ENCODE measurements around the gene HELB.

DNA sequence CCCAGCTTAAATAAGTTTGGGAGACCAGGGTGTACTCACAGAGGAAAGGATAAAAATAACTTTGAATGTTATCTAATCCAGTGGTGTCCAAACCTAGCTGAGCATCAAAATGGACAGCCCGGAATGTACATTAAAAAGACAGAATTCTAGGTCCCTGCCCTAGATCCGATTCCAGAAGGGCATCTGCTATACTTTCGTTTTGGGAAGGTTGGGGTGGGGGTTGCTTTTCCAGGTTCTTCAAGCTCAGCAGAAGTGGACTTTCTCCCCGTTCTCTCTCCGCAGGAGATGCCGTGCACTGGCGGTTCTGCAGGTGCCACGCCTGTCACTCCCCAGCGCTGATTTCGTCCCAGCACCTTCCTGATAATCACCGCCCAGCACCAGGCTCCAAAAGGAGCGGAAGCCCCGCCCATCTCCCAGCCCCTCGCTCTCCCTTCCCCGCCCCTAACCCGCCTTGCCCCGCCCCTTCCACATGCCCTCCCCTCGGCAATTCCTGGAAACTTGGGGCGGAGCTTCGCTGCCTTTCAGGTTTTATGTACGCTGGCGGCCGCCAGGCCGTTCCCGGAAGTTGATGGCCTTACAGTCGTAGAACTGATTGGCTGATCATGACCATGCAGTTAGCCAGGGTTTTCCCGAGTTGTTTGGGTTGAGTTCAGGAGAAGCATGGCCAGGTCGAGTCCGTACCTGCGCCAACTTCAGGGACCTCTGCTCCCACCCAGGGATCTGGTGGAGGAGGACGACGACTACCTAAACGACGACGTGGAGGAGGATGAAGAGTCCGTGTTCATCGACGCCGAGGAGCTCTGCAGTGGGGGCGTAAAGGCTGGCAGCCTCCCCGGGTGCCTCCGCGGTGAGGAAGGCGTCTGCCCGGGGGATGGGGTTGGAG is at the start of gene HELB:
- TF ChIP-seq POLR2AphosphoS5 (IDR thresholded peaks at IDR 0.05; ENCODE audit: low read depth, low read length) (peak; percentile 76), SIN3A (IDR thresholded peaks at IDR 0.05; ENCODE audit: borderline replicate concordance, insufficient read depth, low read length) (peak; percentile 56; the same call in 1 of the 2 replicates), TAF1 (IDR thresholded peaks at IDR 0.05; ENCODE audit: borderline replicate concordance, insufficient read depth, low read length) (peak; percentile 70; the same call in 1 of the 2 replicates), FOXP2 (optimal IDR thresholded peaks at IDR 0.05; ENCODE audit: borderline replicate concordance, extremely low read depth, extremely low read length, insufficient read depth) (peak; percentile 11)
- TF ChIP-seq, protein P1, sequence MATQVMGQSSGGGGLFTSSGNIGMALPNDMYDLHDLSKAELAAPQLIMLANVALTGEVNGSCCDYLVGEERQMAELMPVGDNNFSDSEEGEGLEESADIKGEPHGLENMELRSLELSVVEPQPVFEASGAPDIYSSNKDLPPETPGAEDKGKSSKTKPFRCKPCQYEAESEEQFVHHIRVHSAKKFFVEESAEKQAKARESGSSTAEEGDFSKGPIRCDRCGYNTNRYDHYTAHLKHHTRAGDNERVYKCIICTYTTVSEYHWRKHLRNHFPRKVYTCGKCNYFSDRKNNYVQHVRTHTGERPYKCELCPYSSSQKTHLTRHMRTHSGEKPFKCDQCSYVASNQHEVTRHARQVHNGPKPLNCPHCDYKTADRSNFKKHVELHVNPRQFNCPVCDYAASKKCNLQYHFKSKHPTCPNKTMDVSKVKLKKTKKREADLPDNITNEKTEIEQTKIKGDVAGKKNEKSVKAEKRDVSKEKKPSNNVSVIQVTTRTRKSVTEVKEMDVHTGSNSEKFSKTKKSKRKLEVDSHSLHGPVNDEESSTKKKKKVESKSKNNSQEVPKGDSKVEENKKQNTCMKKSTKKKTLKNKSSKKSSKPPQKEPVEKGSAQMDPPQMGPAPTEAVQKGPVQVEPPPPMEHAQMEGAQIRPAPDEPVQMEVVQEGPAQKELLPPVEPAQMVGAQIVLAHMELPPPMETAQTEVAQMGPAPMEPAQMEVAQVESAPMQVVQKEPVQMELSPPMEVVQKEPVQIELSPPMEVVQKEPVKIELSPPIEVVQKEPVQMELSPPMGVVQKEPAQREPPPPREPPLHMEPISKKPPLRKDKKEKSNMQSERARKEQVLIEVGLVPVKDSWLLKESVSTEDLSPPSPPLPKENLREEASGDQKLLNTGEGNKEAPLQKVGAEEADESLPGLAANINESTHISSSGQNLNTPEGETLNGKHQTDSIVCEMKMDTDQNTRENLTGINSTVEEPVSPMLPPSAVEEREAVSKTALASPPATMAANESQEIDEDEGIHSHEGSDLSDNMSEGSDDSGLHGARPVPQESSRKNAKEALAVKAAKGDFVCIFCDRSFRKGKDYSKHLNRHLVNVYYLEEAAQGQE (IDR thresholded peaks at IDR 0.05; ENCODE audit: insufficient read depth in 1 of 2, low read depth in 2 of 2, low read length in 2 of 2) = 0 out of 4 replicates have a peak, but pooled peaks of 1 of the 2 experiments have one; percentile 14
